ENCODE measurements around the gene ITGB8.
"Not testable (repeated sequence)": the region's sequence is repeated elsewhere in the genome, so short reads cannot be mapped to it uniquely, and the experiment has no call there.

The ITGB8 gene

DNA sequence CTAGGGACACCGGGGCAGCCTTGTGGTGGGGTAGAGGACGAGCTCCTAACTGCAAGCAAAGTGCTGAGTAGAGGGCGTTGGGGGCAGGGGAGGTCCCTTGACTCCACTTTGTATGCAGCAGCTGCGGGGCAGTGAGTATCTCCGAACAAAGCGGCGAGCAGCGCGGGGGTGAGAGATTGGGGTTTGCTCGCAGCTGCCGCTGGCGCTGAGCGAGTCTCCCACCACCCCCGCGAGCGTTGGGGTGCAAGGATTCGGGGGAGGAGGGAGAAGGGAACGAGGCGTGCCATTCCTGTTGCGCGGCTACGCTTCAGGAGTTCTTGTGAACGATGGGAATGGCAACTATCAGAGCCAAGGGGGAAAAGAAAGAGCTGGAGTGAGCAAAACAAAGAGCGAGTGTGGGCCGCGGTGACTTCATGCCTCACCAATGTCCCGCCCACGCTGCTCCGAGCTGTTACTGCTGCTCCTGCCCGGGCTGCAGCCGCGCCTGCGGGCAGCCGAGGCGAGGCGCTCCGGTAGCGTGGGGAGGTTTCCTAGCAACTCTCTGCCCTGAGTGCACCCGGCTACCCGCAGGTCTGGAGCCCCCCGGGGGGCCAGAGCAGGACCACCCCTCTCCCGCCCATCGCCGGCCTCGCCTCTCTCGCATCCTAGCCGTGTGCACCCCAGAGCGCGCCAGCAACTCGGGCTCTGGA, at the start of gene ITGB8:
Gene ITGB8 (plus strand): TSS at position 662 of the 689 bp plus-strand sequence. CDS start 907 bp downstream, outside the sequence.
- peak; percentile 62 for DNase-seq

DNA sequence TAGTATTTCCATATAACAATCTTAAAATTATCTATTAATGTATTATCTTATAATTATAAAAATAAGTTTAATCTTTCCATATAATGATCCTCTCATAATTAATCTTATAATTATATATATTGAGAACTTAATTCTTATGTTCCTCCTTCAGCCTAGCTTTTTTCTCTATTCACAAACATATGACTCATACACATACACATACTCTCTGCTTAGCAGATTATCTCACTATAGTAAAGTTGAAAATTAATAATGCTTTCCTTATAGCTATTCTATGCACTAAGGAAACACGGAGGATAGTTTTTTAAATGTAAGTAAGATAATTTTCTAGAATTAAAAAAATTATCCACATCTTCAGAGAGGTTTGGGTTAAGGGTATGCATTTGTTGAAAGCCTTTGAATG, 47.7 kb upstream of the ITGB8 start:
- no peak for DNase-seq

DNA sequence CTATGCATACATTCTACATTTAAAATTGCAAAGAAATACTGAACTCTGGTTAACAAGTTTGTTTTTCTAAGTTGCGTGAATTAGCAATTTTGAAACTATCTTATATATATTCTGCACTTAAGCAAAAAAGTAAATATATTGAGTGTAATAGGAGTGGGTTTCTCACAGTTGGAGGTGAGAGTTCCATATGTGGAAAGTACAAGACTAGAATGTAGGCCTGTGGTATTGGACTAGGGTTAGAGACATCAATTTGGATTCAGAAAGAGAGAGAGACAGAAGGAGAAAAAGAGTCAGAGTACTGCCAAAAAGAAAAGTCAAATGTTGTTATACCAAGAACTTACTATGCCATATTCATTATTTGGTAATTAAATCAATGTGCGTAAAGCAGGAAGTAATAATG, 47.3 kb upstream of the ITGB8 start:
- no peak for DNase-seq

DNA sequence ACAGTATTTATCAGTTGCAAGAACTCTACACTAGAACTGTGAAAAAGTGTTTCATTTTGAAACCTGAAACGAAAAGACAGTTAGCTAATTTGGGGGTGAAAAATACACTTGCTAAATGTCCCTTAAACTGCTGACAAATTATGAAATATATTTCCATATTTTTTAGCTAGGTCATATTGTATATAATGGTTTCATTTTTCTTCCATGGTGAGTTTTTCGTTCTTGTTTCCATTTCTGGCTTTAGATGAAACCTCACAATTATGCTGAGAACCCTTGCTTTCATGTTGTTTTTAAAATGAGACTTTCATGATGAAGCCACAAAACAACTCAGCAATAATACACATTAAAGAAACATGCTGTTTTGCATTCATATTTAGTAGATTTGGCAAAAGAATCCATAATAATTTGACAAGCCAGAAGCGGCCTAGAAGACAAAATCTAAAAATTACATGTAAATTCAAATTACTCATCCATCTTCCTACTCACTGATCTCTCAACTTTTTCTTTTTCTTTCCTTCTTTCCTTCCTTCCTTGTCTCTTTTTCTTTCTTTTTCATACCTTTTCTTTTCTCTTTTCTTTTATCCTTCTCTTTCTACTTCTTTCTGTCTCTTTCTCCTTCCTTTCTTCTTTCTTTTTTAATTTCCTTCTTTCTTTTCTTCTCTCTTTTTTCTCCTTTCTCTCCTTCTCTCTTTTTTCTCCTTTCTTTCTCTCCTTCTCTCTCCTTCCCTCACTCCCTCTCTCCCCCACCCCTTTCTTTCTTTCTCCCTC, 46.5 kb upstream of the ITGB8 start:
- DNase-seq, result no peak

DNA sequence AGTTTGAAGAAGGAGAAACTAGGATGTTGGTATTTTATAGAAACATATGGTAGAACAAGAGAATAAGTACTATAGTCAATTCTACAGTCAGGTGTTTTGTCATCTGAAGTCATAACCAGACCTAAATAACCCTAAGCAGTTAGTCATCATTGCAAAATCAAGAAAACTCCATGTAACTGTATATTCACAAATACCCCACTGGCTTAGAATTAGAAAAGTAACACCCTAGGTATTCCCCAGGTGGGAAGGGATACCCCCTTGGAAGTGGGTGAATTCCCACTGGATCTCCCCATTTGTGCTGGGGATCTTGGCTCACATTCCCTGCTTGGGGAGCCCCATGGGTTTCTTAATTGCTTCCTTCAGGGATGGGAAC, 45.9 kb upstream of the ITGB8 start:
- no peak for DNase-seq

DNA sequence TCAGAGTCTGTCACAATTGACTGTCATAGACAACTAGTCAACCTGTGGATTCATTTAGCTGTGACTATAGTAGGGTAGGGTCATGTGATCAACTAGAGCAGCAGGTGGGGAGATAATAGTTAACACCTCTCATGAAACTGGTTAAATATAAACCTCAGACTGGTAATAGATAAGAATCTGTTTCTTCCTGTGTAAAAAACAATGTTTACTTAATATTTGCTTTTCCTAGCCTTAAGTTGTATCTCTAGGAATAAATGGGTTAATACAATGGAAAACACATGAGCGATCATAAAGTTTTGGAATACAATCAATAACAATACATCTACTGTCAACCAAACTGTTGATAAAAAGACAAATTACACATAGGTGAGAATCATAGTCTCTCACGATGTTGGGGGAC, 43.4 kb upstream of the ITGB8 start:
- DNase-seq, result no peak

DNA sequence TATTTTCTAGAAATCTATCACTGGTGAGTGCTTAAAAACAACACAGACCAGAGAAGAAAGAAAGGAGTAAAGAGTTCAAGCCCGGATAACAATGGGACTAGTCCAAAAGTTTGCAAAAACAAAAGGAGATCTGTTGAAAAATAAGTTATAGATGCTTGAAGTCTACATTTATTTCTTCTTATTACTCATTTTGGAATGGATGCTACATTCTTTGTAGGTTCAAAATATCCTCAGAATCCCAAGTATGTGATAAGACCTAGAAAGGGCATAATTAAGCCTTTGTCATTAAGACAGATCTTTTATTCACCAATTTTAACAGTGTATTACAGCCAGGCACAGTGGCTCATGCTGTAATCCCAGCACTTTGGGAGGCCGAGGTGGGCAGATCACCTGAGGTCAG, 42.7 kb upstream of the ITGB8 start:
- no peak for DNase-seq

DNA sequence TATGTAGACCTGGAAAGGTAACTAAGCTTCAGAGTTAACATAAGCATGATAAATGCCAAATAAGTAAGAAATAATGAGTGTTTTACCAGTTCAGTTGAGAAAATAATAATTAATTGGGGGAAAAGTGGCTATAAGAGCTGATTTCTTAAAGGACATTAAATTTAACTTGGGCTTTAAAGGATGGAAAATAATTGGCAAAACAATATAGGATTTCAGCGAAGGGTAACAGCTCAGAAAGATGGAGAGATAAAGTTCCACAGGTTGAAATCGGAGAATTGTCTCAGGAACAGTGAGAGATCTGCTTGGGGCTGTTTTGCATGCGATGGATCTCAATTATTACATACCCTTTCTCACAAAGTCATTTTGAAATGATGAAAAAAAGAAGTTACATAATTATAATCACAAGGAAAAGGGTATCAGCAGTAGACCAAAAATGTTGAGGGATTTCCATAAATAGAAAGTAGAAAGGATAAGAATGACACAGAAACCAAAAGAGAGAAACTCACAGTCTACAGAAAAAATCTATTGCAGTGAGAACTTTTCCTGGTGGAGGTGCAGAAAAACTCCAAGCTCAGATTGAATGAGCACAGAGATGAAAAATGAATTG, 40.1 kb upstream of the ITGB8 start:
- DNase-seq, result no peak

DNA sequence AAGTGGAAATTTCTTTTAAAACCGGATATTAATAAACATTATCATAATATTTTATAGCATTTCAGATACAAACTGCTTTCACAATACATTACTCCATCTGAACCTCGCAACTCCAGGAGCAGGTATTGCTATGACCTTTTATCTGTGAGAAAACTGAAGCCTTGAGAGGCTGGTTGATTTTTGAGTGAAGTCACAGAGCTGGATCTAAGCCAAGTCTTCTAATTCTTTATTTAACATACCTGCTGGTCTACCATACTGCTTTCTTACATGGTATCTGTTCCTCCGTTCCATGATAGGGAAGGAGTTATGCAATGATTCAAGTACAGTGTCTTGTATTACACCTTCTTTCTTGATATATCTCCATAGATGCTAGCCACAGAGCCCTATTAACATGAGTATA, 37.4 kb upstream of the ITGB8 start:
- DNase-seq, result no peak

DNA sequence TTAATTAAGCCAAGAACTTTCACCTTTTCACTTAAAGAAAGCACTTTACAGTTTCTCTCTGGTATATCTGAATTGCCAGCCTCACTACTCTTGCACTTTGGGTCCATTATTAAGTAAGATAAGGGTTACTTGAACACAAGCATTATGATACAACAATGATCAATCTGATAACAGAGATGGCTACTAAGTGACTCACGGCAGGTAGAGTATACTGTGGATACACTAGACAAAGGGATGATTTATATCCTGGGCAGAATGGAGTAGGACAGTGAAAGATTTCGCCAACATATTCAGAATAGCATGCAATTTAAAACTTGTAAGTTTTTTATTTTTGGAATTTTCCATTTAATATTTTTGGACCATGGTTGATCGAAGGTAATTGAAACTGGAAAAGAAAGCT, 34.3 kb upstream of the ITGB8 start:
- no peak for DNase-seq

DNA sequence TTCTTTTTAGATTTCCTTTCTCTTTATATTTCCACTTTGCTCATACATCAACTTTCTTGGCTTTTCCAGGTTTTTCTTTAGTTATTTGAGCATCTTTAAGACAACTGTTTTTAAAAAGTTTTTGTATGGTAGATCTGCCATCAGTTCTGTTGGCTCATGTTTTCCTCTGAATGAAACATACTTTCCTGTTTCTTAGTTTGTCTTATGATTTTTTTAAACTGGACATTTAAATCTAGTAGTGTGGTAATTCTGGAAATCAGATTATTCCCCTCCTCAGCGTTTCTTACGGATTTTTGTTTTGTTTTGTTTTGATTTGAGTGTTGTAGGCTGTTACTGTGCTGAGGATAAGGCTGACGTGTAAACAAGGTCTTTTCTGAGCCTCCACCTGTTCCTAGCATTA, 33.8 kb upstream of the ITGB8 start:
- DNase-seq, result no peak

DNA sequence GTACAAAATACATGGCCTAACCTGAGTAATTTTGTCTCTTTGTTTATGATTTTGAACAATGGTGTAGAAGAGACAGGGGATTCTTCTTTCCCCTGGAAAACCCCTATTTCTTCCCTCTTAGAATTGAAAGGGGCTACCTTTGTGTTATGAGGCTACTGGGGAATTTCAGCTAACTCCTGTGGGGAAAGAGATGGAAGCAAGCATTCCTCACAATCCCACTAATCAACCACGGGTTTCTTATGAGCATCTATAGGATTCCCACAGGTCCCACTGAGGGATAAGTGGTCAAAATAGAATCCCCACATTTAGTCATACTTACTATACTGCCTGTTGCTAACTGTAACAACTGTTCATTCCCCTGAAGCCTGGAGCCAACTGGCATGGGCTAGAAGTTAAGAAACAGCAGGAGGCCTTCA, 32.2 kb upstream of the ITGB8 start:
- DNase-seq, result no peak

DNA sequence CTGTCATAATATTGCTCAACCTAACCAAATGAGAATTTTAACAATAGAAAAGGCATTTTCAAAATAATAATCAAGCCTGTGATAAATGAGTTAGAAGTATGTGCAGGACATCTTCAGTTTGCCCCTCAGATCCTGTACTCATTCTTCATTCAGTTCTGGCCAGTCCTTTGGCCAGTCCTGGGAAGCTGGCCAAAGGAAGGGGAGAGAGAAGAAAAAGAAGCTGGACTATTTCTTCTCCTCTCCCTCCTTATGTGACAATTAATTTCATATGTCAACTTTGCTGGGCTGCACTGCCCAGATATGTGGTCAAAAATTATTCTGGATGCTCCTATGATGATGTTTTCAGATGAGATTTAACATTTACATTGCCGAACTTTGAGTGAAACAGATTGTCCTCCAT, 31.6 kb upstream of the ITGB8 start:
- no peak for DNase-seq

DNA sequence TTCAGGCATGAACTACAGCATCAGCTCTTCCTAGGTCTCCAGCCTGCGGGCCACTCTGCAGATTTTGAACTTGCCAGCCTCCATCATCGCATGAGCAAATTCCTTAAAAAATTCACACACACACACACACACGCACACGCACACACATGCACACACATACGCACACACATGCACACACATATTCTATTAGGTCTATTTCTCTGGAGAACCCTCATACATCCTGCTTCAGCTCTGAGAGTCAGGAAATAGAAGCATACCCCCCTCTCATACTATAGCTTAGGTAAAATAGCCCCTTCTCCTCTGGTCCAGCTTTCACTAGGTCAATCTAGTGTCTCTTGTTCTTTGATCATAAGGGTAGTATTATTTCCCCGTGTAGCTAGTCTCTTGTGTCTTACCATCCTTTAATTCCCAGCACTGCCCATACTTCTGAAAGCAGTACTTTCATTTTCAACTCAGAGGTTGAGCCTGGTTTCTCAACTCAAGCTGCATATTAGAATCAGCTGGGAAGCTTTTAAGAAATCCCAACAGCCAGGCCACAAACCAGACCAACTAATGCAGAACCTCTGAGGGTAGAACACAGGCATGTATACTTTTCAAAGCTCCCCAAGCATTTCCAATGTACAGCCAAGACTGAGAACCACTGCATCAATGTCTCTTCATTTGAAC, 30.9 kb upstream of the ITGB8 start:
- no peak for DNase-seq

DNA sequence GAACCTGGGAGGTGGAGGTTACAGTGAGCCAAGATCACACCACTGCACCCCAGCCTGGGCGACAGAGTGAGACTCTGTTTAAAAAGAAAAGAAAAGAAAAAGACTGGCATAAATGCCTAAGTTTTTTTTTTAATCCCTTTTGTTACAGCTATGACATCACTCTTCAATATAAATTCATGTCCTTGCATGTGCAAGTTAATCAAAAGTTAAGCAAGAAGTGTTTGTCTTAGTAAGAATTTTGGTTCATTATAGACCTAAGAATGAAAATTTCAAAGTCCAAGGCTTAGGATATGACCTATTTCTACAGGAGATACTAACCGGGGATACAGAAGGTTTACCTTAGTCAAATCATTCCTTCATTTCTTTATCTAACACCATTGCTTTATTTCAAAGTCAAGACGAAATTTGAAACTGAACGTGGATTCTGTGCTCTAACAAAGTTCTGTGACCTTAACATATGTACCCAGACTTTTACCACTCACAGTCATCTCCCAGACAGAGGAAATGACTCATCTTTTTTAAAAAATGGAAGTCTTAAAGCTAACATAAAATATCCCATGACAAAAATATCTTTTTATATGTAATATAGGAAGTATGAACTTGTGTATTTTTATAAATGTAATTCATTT, 29.3 kb upstream of the ITGB8 start:
- DNase-seq, result no peak

DNA sequence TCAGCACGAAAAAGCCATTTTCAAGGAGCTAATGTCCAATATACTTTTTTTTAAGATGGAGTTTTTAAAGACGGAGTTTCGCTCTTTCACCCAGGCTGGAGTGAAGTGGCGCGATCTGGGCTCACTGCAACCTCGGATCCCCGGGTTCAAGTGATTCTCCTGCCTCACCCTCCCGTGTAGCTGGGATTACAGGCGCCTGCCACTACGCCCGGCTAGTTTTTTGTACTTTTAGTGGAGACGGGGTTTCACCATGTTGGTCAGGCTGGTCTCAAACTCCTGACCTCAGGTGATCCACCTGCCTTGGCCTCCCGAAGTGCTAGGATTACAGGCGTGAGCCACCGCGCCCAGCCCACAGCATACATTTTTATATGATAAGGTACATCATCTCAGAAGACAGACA, 28.4 kb upstream of the ITGB8 start:
- DNase-seq, result not testable (repeated sequence)

DNA sequence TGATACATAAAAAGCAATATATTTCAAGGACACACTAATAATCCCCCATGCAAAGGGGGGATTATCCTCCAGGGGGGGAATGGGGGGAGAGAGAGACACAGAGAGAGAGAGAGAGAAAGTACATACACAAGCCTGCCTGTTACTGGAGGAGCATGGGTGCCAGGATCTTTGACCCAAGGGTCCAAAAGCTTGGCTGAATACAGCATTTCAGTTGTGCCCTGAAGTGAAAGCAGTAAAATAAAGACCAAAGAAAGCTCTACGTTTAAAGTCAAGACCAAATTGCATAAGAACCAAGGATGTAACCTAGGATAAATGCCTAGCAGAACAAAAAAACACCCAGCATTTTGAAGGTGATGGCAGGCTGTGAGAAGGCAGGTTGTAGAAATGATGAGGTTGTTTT, 27.8 kb upstream of the ITGB8 start:
- DNase-seq, result no peak

DNA sequence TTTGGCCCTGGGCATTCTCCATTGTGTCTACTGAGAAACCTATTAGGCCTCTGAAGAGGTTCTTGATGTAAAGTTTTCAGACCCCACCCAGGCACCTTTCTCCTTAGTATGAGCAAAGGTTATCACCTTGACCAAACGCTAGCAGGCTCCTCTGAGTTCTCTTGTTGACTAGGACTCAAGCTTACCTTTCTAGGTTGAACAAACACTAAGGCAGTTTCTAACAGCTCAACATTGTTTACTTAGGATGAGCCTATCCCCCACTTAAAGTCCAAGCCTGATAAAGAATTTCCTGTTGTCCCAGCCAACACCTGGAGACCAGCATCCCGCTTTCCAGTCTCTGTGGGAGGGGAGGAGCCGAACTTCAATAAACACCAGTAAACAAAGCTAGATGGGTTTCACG, 26.3 kb upstream of the ITGB8 start:
- DNase-seq, result no peak

DNA sequence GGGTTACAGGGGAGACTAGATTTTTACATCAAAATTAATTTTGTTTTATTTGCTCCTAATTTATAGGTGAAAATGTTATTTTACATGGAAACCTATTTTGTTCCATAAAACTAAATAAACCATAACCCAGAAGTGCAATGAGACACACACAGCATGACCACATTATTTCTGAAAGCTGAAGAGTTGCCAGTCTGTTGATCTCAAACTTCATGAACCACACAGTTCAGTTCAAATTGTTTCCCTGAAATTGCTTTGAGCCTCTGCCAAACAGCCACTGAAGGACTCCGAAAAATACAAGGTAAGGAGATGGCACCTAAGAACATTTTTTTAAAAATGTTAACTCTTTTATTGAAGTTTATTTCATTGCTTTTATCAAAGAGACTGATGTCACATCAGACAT, 25.0 kb upstream of the ITGB8 start:
- DNase-seq, result no peak

DNA sequence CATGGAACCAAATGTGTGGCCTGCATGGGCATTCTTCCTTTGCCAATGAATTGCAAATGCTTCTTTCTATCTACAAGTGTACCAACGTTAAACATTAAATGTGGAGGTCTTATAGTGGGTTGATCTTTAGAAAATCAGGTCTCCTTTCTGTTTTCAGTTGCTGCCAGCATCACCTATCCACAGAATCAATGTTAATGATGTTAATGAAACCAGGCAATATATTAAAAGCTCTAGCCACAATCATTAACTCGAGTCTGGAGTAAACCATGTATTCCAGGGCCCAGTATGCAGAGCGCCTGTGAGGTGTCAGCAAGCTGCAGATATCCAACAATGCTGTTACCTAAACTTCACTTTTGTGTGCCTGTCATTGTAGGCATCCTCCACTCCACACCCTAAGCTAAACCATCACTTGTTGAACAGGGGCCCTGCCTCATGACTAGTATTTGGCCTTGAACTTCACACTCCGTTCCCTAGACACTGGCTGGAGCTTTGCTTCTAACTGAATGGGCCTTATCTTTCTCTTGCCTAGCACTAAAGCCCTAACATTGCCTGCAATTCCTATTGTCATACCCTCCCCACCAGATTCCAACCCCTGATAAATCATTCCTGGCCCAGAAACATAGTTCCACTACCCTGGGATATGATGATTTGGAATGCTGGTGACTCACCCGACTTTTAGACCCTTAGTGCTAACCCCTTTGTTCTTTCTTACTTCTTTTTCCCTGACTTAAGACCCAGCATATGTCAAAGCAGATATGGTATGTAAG, 24.3 kb upstream of the ITGB8 start:
- no peak for DNase-seq

DNA sequence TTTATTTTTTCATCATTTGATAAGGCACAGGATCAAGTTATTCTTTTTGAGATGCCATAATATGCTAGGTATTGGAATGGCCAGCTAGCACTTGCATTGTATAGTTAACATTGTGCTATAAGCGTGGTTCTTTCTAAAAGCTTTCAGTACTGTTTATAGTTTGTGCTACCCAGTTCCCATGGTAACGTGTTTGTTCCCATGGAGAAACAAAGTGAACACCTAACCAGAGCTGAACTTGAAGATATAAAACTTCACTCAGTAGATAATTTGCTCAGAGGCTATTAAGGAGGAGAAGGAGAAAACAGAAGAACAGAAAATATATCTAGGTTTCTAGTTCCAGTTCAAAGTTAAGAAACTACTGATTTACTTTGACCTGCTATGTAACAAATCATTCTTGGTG, 23.6 kb upstream of the ITGB8 start:
- DNase-seq, result no peak

DNA sequence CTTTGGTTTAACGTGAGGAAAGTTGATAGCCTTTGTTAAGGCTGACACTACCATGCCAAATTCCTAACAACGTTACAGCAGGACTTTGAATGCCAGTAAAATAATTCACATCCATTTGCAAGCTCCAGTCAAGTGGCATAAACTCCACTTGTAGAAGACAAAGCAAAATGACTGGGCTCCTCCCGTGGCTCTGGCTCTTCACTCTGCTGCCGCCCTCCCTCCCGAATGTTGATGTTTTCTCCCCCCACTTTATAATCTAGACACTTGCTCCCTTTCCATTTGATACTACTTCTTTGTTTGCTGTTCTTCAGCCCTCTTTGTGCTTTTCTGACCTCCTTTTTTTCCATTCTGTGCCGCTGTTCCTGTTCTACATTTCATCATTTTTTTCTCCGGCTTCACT, 22.8 kb upstream of the ITGB8 start:
- DNase-seq, result peak; percentile 73

DNA sequence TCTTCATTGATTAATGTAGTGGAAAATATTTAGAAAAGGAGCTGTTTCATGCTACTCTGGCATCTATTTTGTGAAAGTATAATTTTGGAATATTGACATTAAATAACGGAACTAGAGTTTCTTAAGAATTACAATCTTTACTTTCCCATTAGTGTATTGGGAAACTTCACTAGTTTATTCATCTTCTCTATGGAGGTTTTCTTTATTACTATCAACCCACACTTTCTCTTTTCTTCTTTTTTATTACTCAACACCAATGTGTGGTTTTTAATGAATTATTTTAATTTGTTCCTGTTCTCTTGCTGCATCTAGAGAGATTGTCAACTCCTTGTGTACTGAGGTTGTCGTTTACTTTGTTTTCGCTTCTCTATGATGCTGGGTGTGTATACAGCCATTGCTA, 20.4 kb upstream of the ITGB8 start:
- no peak for DNase-seq
